A549 (cell line): Measurements from ENCODE around the gene STX18.

Experiments
- CBX8 ChIP-seq: fragments of 200-600 bp; sonication (generic); IDR thresholded peaks from 2 replicates; pipeline ENCODE4 v1.6.1; 2016
- CHD2 ChIP-seq: fragments of 150-350 bp; IDR thresholded peaks from 2 replicates; pipeline ENCODE4 v1.6.1; 2014; ENCODE audit warnings: low read length; ENCODE audit not compliant: partially characterized antibody
- CTCF ChIP-seq: fragments of >200 bp; sonication (Bioruptor Twin); formaldehyde crosslinking; IDR thresholded peaks from 3 replicates; pipeline ENCODE4 v1.5.1; 2016
- ESRRA ChIP-seq: fragments of 150-350 bp; IDR thresholded peaks from 2 replicates; pipeline ENCODE4 v1.6.1; 2014; ENCODE audit warnings: mild to moderate bottlenecking, low read length, borderline replicate concordance
- FOSL2 ChIP-seq, 2 experiments: fragments of 450-650 bp in 1 of 2; fragments of >200 bp in 1 of 2; sonication (Bioruptor Twin) in 1 of 2; formaldehyde crosslinking; IDR thresholded peaks; 2 replicates each; pipeline versions ENCODE4 v1.5.0 to v1.6.1; 2016 to 2020; ENCODE audit warnings: mild to moderate bottlenecking in 1 of 2, moderate library complexity in 1 of 2
- KDM1A ChIP-seq: fragments of 200-600 bp; sonication (generic); IDR thresholded peaks from 2 replicates; pipeline ENCODE4 v1.6.1; 2016; ENCODE audit warnings: low read depth, mild to moderate bottlenecking
- PHF8 ChIP-seq: fragments of 200-600 bp; sonication (generic); IDR thresholded peaks from 2 replicates; pipeline ENCODE4 v1.6.1; 2016; ENCODE audit warnings: low read depth, mild to moderate bottlenecking, antibody characterized with exemption, moderate library complexity, borderline replicate concordance
- POLR2A ChIP-seq: IDR thresholded peaks from 2 replicates; pipeline ENCODE4 v1.6.1; 2012; ENCODE audit warnings: mild to moderate bottlenecking, low read length
- SMC3 ChIP-seq: fragments of >200 bp; sonication (Bioruptor Twin); formaldehyde crosslinking; IDR thresholded peaks from 3 replicates; pipeline ENCODE4 v1.6.1; 2018; ENCODE audit warnings: inconsistent platforms
- TP53 ChIP-seq: fragments of 250-450 bp; sonication (Bioruptor Pico); IDR thresholded peaks from 2 replicates; pipeline ENCODE4 v1.5.0; 2021; ENCODE audit warnings: mild to moderate bottlenecking, moderate library complexity
- USF2 ChIP-seq: fragments of 450-650 bp; IDR thresholded peaks from 2 replicates; pipeline ENCODE4 v1.6.1; 2014; ENCODE audit warnings: antibody characterized with exemption
- TF ChIP-seq, protein P1 (sequence below): IDR thresholded peaks from 2 replicates; pipeline ENCODE4 v1.6.1; 2012

GRCh38 chr4:4392501-4393183 lies 149.2 kb downstream of the STX18 start:
- TF ChIP-seq SMC3 (no peak), CTCF (no peak), POLR2A (no peak), PHF8 (no peak), CHD2 (no peak), KDM1A (no peak), CBX8 (no peak), FOSL2 (IDR thresholded peaks at IDR 0.05) (no peak), FOSL2 (CRISPR knock-in tag; IDR thresholded peaks at IDR 0.05) (no peak), TP53 (CRISPR knock-in tag) (no peak), USF2 (no peak), ESRRA (no peak)
- TF ChIP-seq, protein P1, sequence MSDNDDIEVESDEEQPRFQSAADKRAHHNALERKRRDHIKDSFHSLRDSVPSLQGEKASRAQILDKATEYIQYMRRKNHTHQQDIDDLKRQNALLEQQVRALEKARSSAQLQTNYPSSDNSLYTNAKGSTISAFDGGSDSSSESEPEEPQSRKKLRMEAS, result no peak
